HG02623 (cell line): ENCODE data around the gene ZNF543.
A peak's percentile ranks its signal among the peaks of the same experiment; 100 is the strongest.
"Not testable (repeated sequence)": the region's sequence is repeated elsewhere in the genome, so short reads cannot be mapped to it uniquely, and the experiment has no call there.

ENCODE experiments used
- ATAC-seq: cut with Tn5 transposase; IDR thresholded peaks from one replicate; pipeline ENCODE4 v1.9.1; 2021; ENCODE audit warnings: moderate library complexity; ENCODE audit not compliant: unreplicated experiment

Gene ZNF543

DNA sequence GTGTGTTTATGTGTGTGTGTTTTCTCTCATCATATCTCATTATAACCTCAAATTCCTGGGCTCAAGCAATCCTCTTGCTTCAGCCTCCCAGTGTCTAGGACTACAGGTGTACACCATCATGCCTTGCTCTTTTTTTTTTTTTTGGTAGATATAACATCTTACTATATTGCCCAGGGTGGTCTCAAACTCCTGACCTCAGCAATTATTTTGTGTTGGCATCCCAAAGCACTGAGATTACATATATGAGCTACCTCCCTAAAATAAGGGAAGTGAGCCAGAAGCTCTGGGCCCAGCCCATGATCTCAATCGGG lies 448 bp upstream of the ZNF543 start:
- no peak for ATAC-seq

- ATAC-seq: no peak
Observed at GRCh38 chr19:57321116-57321515, 844 bp downstream of the ZNF543 start.

DNA sequence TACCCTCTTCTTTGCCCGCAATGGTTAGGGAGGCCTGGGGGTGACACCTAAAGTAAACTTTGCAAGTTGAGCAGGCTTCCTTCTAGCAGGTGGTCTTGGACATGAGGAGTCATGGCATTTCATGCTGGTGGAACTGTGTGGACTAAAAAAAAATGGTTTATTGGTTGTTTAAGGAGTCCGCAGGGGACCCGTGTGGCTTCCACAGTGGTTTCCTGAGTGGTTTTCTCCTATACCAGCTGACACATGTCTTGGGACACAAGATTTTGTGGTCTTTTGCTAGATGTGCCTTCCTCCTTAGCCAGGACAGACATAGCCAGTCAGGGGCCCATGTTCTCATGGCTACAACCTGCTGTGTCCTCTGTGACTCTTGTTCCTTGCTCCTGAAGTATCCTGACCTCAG lies 1.5 kb downstream of the ZNF543 start:
- no peak for ATAC-seq

DNA sequence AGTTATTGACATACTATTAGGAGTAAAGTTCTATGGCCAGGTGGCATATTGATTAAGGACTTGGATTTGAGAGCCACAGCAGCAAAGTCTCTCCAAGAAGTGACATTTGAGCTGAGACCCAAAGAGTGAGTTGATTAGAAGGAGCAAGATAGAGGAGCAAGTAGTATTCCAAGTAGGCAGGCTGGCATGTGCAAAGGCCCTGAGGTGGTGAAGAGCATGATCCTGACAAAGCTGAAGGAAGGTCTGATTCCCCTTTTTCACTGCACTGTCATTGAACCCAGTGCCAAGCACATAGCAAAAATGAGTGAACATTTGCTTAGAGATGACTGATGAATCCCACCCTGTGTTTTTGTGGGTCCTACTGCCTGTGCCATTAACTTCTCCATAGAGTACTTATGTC lies 4.7 kb downstream of the ZNF543 start:
- no peak for ATAC-seq

- ATAC-seq: no peak
Observed at GRCh38 chr19:57327993-57328392, 7.7 kb downstream of the ZNF543 start.

DNA sequence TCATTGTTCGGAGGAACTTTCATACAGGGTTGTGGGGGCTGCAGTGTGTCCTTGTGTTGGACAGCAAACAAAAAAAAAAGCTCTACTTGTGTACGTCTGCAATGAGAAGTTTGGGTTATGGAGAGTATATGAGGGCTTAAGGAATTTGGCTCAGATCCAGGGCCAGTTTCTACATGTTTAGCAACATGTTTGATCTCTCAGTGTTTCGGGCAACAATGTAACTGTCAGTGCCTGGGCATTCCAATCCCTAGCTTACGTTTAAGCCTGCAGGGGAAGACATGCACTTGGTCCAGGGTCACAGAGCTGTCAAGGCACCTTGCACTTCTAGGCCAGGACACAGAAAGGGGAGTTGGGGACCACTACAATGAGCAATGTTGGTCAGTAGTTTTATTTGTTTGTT lies 13.9 kb downstream of the ZNF543 start:
- ATAC-seq: no peak

- no peak for ATAC-seq
Observed at GRCh38 chr19:57338877-57339276, 18.6 kb downstream of the ZNF543 start.

DNA sequence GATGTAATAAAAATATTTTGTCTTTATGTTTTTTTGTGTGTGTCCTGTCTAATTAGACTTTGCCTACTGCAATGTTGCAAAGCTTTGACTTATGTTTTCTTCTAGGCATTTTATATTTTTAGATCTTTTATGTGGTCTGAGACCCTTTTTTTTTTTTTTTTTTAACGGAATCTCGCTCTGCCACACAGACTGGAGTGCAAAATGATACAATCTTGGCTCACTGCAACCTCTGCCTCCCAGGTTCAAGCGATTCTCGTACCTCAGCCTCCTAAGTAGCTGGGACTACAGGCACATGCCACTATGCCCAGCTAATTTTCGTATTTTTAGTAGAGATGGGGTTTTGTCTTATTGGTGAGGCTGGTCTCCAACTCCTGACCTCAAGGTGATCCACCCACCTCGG lies 22.3 kb downstream of the ZNF543 start:
- ATAC-seq: no peak

DNA sequence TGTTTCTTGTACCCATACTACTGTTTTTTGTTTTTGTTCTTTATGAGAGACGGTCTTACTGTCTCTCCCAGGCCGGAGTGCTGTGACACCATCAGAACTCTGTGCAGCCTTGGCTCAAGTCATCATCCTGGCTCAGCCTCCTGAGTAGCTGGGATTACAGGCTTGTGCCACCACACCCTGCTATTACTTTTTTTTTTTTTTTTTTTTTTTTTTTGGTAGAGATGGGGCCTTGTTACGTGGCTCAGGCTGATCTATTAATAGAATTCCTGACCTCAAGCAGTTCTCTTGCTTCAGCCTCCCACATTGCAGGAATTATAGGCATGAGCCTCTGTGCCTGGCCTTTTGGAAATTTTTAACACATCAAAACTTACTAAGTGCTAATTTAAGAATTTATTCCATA lies 27.9 kb downstream of the ZNF543 start:
- ATAC-seq: no peak

DNA sequence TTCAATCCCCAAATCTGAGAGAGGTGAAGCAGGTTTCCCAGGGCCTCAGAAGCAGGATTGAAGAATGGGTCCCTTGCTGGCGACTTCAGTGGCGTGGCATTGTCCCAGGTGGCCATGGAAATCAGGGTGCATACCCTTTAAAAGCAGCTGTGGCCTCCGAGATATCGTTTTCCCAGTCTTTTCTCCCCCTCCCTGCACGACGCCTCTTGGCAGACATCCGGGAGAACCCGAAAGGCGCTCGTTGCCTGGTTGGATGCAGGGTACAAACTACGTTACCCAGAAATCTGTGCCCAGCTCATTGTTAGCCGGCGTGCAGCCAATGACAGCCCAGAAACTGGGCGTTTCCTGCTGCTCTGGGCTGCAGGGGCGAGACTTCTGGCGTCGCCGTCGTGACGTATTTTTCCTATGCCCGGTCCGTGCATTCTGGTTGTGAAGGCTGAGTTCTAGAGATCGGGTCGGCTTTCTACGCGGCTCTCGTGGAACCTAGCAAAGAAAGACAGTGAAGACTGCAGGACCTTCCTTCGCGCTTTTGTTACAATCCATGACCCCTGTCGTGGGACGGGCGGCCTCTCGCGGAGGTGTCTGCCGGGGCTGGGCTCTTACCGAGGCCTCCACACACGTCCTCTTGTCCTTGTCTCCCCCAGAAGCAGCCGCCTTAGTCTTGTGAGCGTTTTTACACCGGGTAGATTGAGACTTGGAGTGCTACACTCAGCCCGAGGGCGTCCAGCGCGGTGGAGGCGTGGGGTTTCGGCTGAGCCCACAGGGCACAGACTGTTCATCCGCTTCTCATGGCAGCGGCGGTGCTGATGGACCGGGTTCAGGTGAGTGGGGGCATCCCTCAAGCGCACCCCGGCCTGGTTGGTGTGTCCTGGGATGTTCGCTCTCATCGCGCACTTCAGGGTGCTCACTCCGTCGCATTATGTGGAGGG lies 30.9 kb downstream of the ZNF543 start, which contains the start of gene ZNF304:
TSS of gene ZNF304 (plus strand) at position 395 of the 929 bp plus-strand sequence. CDS start at position 789, 394 bp downstream.
- ATAC-seq: peak; percentile 87

- no peak for ATAC-seq
Observed at GRCh38 chr19:57351867-57352266, 31.6 kb downstream of the ZNF543 start.

DNA sequence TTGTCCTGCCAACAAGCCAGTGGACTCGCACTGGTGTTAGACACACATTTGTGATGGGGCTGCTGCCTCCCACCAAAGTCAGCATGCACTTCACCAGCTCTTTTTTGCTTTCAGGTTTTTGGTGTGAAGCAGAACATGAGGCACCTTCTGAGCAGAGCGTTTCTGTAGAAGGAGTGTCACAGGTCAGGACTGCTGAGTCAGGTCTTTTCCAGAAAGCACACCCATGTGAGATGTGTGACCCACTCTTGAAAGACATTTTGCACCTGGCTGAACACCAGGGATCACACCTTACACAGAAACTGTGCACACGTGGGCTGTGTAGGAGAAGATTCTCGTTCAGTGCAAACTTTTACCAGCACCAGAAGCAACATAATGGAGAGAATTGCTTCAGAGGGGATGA lies 35.6 kb downstream of the ZNF543 start:
- ATAC-seq: no peak

DNA sequence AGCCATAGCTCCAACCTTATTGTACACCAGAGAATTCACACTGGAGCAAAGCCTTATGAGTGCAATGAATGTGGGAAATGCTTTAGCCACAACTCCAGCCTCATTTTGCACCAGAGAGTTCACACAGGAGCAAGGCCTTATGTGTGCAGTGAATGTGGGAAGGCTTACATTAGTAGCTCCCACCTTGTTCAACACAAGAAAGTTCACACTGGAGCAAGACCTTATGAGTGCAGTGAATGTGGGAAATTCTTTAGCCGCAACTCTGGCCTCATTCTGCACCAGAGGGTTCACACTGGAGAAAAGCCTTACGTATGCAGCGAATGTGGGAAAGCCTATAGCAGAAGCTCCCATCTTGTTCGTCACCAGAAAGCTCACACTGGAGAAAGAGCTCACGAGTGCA lies 37.1 kb downstream of the ZNF543 start:
- no peak for ATAC-seq

- no peak for ATAC-seq
Observed at GRCh38 chr19:57359300-57359699, 39.0 kb downstream of the ZNF543 start.

GRCh38 chr19:57362419-57362818 lies 42.1 kb downstream of the ZNF543 start:
- no peak for ATAC-seq

DNA sequence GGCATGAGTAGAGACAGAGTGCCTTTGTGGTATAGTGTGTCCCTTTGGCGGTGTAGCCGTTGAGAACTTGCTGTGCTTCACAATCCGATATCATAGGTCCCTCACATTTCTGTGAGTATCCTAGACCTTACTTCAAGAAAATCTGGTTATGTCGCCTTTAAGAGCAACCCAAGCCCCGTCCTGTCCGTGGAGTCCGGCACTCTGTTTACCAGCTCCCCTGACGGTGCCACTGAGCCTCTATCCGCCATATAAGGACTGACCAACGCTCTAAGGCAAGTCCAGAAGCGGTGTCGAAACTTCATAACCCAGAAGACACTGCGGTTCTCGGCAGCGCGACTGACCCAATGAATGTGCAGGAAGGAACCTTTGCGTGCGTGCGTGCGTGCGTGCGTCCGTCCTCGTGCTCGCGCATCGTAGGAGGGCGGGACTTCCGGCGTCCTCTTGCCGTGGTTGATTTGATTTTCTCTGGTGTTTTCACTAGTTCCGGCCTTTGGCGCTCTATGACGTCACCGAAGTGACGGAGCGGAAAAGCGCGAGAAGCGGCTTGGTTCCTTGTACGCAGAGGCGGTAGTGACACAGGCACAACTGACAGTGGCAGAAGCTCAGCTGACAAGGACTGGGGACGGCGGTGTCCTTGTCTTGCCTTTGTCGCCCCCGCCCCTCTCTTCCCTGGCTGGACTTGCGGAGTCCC lies 42.9 kb downstream of the ZNF543 start, which contains the start of the genes TRAPPC2B and ZNF547:
TSS of gene TRAPPC2B (plus strand) at position 555 of the 691 bp plus-strand sequence. CDS start 1,283 bp downstream, outside the sequence.
TSS of gene ZNF547 (plus strand) at position 555 of the 691 bp plus-strand sequence. CDS start 5,005 bp downstream, outside the sequence.
- ATAC-seq: peak; percentile 94

DNA sequence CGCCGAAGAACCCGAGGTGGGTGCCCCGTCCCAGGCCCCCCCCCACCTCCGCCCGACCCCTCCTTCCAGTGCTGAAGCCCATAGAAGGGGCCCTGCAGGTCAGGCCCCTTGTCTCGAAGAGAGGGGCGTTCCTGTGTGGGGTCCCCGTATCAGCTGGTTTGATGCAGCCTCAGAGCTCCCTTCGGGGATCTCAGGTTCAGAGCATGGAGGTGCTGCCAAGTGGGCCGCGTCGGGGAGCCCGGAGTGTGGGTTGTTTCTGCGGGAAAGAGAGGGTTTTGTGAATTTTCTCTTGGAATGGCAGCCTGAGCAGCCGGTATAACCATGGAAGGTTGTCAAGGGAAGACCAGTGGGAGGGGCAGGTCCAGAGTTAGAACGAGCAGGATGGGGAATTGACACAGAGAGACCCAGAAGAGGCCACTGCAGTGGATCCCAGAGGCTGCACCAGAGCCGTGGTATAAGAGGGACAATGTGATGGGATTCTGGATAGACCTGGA lies 43.5 kb downstream of the ZNF543 start:
- no peak for ATAC-seq

GRCh38 chr19:57366776-57367175 lies 46.5 kb downstream of the ZNF543 start:
- no peak for ATAC-seq

DNA sequence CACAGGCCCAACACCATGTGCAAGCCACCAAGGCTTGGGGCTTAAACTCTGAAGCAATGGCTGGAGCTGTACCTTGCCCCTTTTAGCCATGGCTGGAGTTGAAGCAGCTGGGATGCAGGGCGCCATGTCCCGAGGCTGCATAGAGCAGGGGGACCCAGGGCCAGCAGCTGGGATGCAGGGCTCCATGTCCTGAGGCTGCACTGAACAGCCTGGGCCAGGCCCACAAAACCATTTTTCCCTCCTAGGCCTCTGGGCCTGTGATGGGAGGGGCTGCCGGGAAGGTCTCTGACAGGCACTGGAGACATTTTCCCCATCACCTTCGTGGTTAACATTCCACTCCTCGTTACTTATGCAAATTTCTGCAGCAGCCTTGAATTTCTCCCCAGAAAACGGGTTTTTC lies 53.9 kb downstream of the ZNF543 start:
- ATAC-seq: no peak

DNA sequence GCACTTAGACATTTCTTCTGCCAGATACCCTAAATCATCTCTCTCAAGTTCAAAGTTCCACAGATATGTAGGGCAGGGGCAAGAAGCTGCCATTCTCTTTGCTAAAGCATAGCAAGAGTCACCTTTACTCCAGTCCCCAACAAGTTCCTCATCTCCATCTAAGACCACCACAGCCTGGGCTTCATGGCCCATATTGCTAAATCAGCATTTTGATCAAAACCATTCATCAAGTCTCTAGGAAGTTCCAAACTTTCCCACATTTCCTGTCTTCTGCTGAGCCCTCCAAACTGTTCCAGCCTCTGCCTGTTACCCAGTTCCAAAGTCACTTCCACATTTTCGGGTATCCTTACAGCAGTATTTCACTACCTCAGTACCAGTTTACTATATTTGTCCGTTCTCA lies 54.4 kb downstream of the ZNF543 start:
- ATAC-seq: not testable (repeated sequence)

- no peak for ATAC-seq
Observed at GRCh38 chr19:57376151-57376550, 55.9 kb downstream of the ZNF543 start.
